Natural killer cell (primary cell): Measurements from ENCODE around the gene EZR. TPM values are rescaled to one million over a fixed set of nuclear protein-coding genes. Genes with fewer than 3 reads are reported as not detected.

ENCODE experiments used
- ATAC-seq, 3 donors: fragments of 150-1000 bp in 2 of 3; fragments of 200-7000 bp in 1 of 3; cut with Tn5 transposase; 1 replicate in 1 of 3; 2 replicates in 2 of 3; pipeline ENCODE4 v1.10.0; 2021; ENCODE audit warnings: mild to moderate bottlenecking in 2 of 3, moderate library complexity in 2 of 3
- DNase-seq, 2 donors: peaks; one replicate each; pipeline versions ENCODE4 v3.0.0 to v3.0.0-alpha.2; 2013 to 2021; ENCODE audit warnings: mixed read lengths in 1 of 2
- H3K27ac ChIP-seq: one replicate; pipeline ENCODE4 v1.5.1; 2013; ENCODE audit warnings: mild to moderate bottlenecking, low read length
- H3K27me3 ChIP-seq: one replicate; pipeline ENCODE4 v1.6.1; 2013; ENCODE audit warnings: low read length; ENCODE audit not compliant: control insufficient read depth, insufficient read depth
- H3K36me3 ChIP-seq: one replicate; pipeline ENCODE4 v1.6.1; 2013; ENCODE audit warnings: low read length; ENCODE audit not compliant: control insufficient read depth, insufficient read depth
- H3K4me1 ChIP-seq: one replicate; pipeline ENCODE4 v1.6.1; 2013; ENCODE audit warnings: low read length; ENCODE audit not compliant: control insufficient read depth, insufficient read depth
- H3K4me3 ChIP-seq: one replicate; pipeline ENCODE4 v1.5.1; 2013; ENCODE audit warnings: low read length
- H3K9me3 ChIP-seq: one replicate; pipeline ENCODE4 v1.6.1; 2013; ENCODE audit warnings: low read length; ENCODE audit not compliant: control insufficient read depth, insufficient read depth
- H3K27ac Mint-ChIP-seq, 2 donors: one replicate each; pipeline ENCODE4 v1.8.0; 2022; ENCODE audit warnings: mild to moderate bottlenecking in 2 of 2, mixed read lengths in 2 of 2, moderate library complexity in 1 of 2
- H3K27me3 Mint-ChIP-seq, 2 donors: one replicate each; pipeline ENCODE4 v1.8.0; 2022; ENCODE audit warnings: low read depth in 2 of 2, mixed read lengths in 2 of 2
- H3K36me3 Mint-ChIP-seq: one replicate; pipeline ENCODE4 v1.8.0; 2022; ENCODE audit warnings: mixed read lengths
- H3K4me1 Mint-ChIP-seq, 2 donors: one replicate each; pipeline ENCODE4 v1.8.0; 2022; ENCODE audit warnings: mixed read lengths in 2 of 2
- H3K4me3 Mint-ChIP-seq: one replicate; pipeline ENCODE4 v1.8.0; 2022; ENCODE audit warnings: mild to moderate bottlenecking, moderate library complexity, mixed read lengths
- H3K9me3 Mint-ChIP-seq, 2 donors: one replicate each; pipeline ENCODE4 v1.8.0; 2022; ENCODE audit warnings: mixed read lengths in 2 of 2
- CTCF ChIP-seq: fragments of 200-600 bp; IDR thresholded peaks from one replicate; pipeline ENCODE4 v1.8.0; 2022; ENCODE audit warnings: antibody characterized with exemption
- WGBS: methylation state at CpG from one replicate; pipeline ENCODE4 v1.1.7; 2013; ENCODE audit warnings: missing lambda C conversion rate; ENCODE audit not compliant: insufficient coverage; 5-methylcytosine and 5-hydroxymethylcytosine counted together
- intact Hi-C: fragments of 100-400 bp; cut with micrococcal nuclease; formaldehyde crosslinking; loops from one replicate; pipeline ENCODE4 v1.14.2; 2022
- total RNA-seq, 4 donors: library from RNA; stranded (reverse); fragments of 120-200 nt in 1 of 4; gene quantifications; one replicate each; pipeline versions ENCODE4 v1.2.3 to v1.2.4, GENCODE V29; 2013 to 2022

The EZR gene
- total RNA-seq, 3 donors from 2014 or later (not counting 1 experiment from before 2014, with no cell fraction given), result 119 to 157 (median 133) TPM

GRCh38 chr6:158787395-158787794 lies 31.8 kb downstream of the EZR start:
- 93% methylated on average over 6 of the region's 6 CpGs for WGBS
- no peak overlapping the region for H3K27ac ChIP-seq
- intact Hi-C loops, result loop anchor here (5.0 kb wide), 2 partner anchors 35 to 85 kb away; no protein-coding TSS in a partner anchor
- no peaks in the 10 kb centered on the region for H3K9me3 ChIP-seq
- no peak overlapping the region for H3K4me3 ChIP-seq
- H3K27me3 Mint-ChIP-seq, result no peaks in the 10 kb centered on the region
- TF ChIP-seq CTCF, result no peak
- no peaks in the 10 kb centered on the region for H3K9me3 Mint-ChIP-seq
- no peaks in the 10 kb centered on the region for H3K27me3 ChIP-seq
- H3K36me3 Mint-ChIP-seq, result peaks cover 20% of the 10 kb centered on the region
- peaks cover 15 to 26% of the 10 kb centered on the region in 2 donors for H3K4me1 Mint-ChIP-seq
- ATAC-seq, result no peak
- peak overlapping the region; percentile 13 for H3K4me3 Mint-ChIP-seq
- H3K4me1 ChIP-seq, result peaks cover 17% of the 10 kb centered on the region
- peak overlapping the region in 1 of 2 donors; percentile 66 for H3K27ac Mint-ChIP-seq
- peaks cover 58% of the 10 kb centered on the region for H3K36me3 ChIP-seq
- DNase-seq, result no peak

DNA sequence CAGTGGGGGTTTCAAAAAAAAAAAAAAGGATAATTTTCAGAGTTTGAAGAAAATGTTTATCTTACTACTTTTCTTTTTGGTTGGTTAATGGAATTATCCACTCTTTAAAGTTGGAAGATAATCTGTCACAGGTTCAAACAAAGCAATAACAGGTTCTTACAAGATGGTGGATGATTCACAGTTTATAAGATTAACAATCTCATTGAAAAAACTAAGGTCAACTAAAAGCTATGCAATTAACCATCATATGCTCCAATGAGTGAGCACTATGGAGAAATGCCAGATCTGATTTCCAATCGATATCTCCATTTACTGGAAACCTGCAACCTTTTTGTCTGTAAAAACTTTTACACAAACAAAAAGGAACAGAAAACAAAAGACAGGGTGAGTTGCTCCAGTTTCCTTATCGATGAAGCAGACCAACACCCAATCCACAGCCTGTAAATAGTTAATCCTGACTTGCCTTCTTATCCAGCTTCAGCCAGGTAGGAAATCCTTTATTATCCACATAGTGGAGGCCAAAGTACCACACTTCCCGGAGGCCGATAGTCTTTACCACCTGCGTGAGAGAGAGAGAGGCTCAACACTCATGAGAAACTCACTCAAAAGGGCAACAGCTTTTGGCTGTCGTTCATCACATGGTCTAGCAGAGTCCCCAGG lies 32.4 kb downstream of the EZR start:
- H3K9me3 Mint-ChIP-seq, result no peaks in the 10 kb centered on the region
- no peak for TF ChIP-seq CTCF
- H3K36me3 Mint-ChIP-seq, result peaks cover 20% of the 10 kb centered on the region
- H3K27ac Mint-ChIP-seq, result peak overlapping the region in 1 of 2 donors; percentile 66
- no peaks in the 10 kb centered on the region for H3K9me3 ChIP-seq
- H3K4me3 ChIP-seq, result no peak overlapping the region
- no peaks in the 10 kb centered on the region for H3K27me3 ChIP-seq
- no peak overlapping the region for H3K27ac ChIP-seq
- no peaks in the 10 kb centered on the region for H3K27me3 Mint-ChIP-seq
- DNase-seq (no peak), ATAC-seq (no peak)
- WGBS, result 93% methylated on average over 6 of the region's 6 CpGs
- H3K4me3 Mint-ChIP-seq, result no peak overlapping the region
- H3K4me1 ChIP-seq, result peaks cover 17% of the 10 kb centered on the region
- H3K4me1 Mint-ChIP-seq, result peaks cover 15 to 26% of the 10 kb centered on the region in 2 donors
- intact Hi-C loops, result loop anchor here (5.0 kb wide), 2 partner anchors 36 to 84 kb away; no protein-coding TSS in a partner anchor
- peaks cover 64% of the 10 kb centered on the region for H3K36me3 ChIP-seq

- intact Hi-C loops, result loop anchor here (5.0 kb wide), 2 partner anchors 37 to 83 kb away; no protein-coding TSS in a partner anchor
- no peak overlapping the region for H3K27ac Mint-ChIP-seq
- WGBS, result 97% methylated on average over 12 of the region's 12 CpGs
Measured at GRCh38 chr6:158785036-158785435, 34.1 kb downstream of the EZR start.

More at GRCh38 chr6:158785036-158785435, 34.1 kb downstream of the EZR start:
- H3K36me3 ChIP-seq, result peaks cover 77% of the 10 kb centered on the region
- Mint-ChIP-seq H3K9me3 (no peaks in the 10 kb centered on the region), H3K36me3 (peaks cover 20% of the 10 kb centered on the region), H3K27me3 (no peaks in the 10 kb centered on the region), H3K4me1 (peaks cover 18 to 20% of the 10 kb centered on the region in 2 donors), H3K4me3 (no peak overlapping the region)
- ATAC-seq (no peak), DNase-seq (no peak)
- peaks cover 13% of the 10 kb centered on the region for H3K4me1 ChIP-seq
- TF ChIP-seq CTCF, result no peak
- H3K27me3 ChIP-seq, result no peaks in the 10 kb centered on the region
- H3K9me3 ChIP-seq, result no peaks in the 10 kb centered on the region
- H3K27ac ChIP-seq, result no peak overlapping the region
- H3K4me3 ChIP-seq, result no peak overlapping the region
